Neural cell (in vitro differentiated cells): ENCODE measurements around the gene C2CD3.

Experiments used
- EP300 ChIP-seq: fragments of 450-650 bp; conservative IDR thresholded peaks from 2 replicates; pipeline ENCODE4 v1.6.1; 2014; ENCODE audit warnings: antibody characterized with exemption, mild to moderate bottlenecking, moderate library complexity; ENCODE audit not compliant: poor library complexity, severe bottlenecking
- EZH2 ChIP-seq: fragments of 200-600, 300-800 bp; shearing (Covaris generic), sonication (generic); IDR thresholded peaks from 2 replicates; pipeline ENCODE4 v1.6.1; 2014; ENCODE audit warnings: antibody characterized with exemption, low read length, borderline replicate concordance, mild to moderate bottlenecking; ENCODE audit not compliant: insufficient read depth, poor library complexity, severe bottlenecking
- RAD21 ChIP-seq: fragments of 450-650 bp; conservative IDR thresholded peaks from 2 replicates; pipeline ENCODE4 v1.6.1; 2014; ENCODE audit warnings: antibody characterized with exemption, mild to moderate bottlenecking, moderate library complexity
- TF ChIP-seq, protein P1 (sequence below): IDR thresholded peaks from 2 replicates; pipeline ENCODE4 v1.6.1; 2012; ENCODE audit warnings: borderline replicate concordance
- TF ChIP-seq, protein P2 (sequence below): fragments of 450-650 bp; IDR thresholded peaks from 2 replicates; pipeline ENCODE4 v1.5.1; 2014; ENCODE audit warnings: antibody characterized with exemption, mild to moderate bottlenecking, moderate library complexity; ENCODE audit not compliant: poor library complexity, severe bottlenecking

- TF ChIP-seq, protein P1, sequence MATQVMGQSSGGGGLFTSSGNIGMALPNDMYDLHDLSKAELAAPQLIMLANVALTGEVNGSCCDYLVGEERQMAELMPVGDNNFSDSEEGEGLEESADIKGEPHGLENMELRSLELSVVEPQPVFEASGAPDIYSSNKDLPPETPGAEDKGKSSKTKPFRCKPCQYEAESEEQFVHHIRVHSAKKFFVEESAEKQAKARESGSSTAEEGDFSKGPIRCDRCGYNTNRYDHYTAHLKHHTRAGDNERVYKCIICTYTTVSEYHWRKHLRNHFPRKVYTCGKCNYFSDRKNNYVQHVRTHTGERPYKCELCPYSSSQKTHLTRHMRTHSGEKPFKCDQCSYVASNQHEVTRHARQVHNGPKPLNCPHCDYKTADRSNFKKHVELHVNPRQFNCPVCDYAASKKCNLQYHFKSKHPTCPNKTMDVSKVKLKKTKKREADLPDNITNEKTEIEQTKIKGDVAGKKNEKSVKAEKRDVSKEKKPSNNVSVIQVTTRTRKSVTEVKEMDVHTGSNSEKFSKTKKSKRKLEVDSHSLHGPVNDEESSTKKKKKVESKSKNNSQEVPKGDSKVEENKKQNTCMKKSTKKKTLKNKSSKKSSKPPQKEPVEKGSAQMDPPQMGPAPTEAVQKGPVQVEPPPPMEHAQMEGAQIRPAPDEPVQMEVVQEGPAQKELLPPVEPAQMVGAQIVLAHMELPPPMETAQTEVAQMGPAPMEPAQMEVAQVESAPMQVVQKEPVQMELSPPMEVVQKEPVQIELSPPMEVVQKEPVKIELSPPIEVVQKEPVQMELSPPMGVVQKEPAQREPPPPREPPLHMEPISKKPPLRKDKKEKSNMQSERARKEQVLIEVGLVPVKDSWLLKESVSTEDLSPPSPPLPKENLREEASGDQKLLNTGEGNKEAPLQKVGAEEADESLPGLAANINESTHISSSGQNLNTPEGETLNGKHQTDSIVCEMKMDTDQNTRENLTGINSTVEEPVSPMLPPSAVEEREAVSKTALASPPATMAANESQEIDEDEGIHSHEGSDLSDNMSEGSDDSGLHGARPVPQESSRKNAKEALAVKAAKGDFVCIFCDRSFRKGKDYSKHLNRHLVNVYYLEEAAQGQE, result no peak
- TF ChIP-seq EZH2 (no peak), RAD21 (no peak), EP300 (no peak)
- TF ChIP-seq, protein P2, sequence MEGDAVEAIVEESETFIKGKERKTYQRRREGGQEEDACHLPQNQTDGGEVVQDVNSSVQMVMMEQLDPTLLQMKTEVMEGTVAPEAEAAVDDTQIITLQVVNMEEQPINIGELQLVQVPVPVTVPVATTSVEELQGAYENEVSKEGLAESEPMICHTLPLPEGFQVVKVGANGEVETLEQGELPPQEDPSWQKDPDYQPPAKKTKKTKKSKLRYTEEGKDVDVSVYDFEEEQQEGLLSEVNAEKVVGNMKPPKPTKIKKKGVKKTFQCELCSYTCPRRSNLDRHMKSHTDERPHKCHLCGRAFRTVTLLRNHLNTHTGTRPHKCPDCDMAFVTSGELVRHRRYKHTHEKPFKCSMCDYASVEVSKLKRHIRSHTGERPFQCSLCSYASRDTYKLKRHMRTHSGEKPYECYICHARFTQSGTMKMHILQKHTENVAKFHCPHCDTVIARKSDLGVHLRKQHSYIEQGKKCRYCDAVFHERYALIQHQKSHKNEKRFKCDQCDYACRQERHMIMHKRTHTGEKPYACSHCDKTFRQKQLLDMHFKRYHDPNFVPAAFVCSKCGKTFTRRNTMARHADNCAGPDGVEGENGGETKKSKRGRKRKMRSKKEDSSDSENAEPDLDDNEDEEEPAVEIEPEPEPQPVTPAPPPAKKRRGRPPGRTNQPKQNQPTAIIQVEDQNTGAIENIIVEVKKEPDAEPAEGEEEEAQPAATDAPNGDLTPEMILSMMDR, result no peak
Measured at GRCh38 chr11:74135127-74135840, 35.5 kb downstream of the C2CD3 start.
